ENCODE measurements around the gene ERH.

DNA sequence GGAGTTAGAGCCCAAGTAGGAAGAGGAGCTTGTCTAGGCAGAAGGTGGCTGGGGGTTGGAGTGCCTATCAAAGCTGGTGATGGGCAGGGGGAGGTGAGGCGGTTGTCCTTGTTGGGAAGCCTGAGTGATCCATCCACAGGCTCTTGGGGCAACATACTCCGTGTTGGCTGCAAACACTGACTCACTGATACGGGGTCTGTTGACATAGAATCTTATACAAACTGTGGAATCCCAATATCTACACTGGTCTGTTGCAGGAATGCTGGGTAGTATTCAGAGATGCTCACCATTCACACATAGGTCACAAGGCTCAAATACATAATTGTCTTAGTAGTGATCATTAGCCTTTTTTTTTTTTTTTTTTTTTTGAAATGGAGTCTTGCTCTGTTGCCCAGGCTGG lies 26.0 kb downstream of the ERH start:
- TF ChIP-seq, protein P1, sequence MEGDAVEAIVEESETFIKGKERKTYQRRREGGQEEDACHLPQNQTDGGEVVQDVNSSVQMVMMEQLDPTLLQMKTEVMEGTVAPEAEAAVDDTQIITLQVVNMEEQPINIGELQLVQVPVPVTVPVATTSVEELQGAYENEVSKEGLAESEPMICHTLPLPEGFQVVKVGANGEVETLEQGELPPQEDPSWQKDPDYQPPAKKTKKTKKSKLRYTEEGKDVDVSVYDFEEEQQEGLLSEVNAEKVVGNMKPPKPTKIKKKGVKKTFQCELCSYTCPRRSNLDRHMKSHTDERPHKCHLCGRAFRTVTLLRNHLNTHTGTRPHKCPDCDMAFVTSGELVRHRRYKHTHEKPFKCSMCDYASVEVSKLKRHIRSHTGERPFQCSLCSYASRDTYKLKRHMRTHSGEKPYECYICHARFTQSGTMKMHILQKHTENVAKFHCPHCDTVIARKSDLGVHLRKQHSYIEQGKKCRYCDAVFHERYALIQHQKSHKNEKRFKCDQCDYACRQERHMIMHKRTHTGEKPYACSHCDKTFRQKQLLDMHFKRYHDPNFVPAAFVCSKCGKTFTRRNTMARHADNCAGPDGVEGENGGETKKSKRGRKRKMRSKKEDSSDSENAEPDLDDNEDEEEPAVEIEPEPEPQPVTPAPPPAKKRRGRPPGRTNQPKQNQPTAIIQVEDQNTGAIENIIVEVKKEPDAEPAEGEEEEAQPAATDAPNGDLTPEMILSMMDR (IDR thresholded peaks at IDR 0.05 in 2 of 3, conservative IDR thresholded peaks at IDR 0.05 in 1 of 3; ENCODE audit: control insufficient read depth in 2 of 3, extremely low read depth in 1 of 3, insufficient read depth in 1 of 3, low read depth in 3 of 3, low read length in 3 of 3), result no peak
- TF ChIP-seq POLR2AphosphoS5 (IDR thresholded peaks at IDR 0.05; ENCODE audit: low read length), result no peak
- no peak for TF ChIP-seq SMC3 (IDR thresholded peaks at IDR 0.05; ENCODE audit: borderline replicate concordance, low read length)
- no peak for TF ChIP-seq JUNB (IDR thresholded peaks at IDR 0.05)
